ENCODE results near the gene CCDC57.

Gene CCDC57

DNA sequence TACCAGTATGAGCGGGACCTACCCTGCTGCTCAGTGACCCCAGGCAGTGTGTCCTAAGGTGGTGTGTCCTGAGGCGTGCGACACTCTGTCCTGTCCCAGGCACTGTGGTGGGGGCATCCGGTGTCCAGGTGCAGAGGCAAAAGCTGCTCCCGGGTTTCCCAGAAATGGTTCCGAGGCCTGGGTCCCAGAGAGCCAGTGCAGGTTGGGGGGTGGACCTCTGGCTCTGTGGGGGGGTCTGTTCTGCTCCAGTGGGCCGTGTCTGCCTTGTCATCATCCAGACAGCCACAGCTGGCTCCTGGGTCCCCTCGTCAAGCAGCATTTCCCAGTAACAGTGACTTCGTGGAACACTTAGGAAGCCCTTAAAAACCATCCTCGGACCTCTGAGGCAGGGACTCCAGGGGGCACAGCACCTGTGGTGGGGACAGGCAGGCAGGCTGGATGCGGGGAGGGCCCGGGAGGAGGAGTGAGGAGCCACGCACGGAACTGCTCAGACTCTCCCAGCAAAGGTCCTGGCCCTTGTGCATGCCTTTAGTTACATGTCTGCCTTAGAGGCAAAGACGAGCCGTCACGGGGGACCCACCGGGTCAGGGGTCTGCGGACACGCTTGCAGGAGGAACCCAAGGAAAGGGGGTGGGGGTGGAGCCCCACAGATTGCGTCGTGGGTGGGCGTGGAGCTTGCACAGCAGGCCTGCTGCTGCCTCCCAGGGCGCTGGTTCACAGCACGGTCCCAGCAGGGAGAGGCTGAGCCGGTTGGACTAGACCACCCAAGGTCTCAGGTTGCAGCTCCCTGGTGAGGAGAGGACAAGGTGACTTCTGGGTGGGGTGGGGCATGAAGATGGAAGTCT lies 21.8 kb upstream of the CCDC57 start:
- no peak for DNase-seq

DNA sequence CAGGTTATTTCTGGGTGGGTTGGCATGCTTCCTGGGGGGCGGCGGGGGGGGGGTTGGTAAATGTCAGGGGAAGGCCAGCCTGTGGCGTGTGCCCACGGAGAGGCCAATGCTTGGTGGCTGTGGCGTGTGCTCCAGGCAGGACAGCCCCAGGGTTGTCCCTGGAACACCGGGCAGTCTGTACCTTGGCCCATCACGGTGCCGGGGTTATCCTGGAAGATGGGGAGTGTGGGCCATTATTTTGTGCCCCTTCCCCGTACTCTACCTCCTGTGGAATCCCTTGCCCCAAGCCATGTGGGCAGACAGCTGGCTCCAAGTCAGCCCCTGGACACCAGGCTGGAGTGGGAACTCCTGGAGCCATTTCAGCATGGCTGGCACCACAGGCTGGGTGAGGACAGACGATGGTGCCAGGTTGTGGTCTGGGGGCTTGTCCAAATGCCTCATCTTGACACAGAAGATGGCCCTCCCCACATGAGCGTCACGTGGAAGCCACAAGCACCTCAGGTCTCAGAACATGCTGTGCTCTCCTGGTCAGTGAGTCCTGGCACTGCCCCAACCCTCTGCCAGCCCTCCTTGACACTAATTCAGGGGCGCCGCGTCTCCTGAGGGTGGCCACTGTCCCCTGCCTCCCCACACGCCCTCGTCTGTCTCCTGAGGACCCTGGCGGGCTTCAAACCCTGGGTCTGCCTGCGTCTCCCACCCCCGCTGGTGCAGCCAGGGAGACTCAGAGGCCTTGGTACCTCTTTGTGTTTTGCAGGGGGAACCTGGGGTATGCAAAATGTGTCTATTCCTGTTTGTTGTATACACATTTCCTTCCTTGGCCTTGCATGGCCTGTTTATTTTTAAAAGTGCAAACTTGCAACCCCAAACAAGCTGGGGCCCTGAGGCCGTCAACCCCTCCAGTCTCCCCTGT lies 20.5 kb upstream of the CCDC57 start:
- no peak for DNase-seq

DNA sequence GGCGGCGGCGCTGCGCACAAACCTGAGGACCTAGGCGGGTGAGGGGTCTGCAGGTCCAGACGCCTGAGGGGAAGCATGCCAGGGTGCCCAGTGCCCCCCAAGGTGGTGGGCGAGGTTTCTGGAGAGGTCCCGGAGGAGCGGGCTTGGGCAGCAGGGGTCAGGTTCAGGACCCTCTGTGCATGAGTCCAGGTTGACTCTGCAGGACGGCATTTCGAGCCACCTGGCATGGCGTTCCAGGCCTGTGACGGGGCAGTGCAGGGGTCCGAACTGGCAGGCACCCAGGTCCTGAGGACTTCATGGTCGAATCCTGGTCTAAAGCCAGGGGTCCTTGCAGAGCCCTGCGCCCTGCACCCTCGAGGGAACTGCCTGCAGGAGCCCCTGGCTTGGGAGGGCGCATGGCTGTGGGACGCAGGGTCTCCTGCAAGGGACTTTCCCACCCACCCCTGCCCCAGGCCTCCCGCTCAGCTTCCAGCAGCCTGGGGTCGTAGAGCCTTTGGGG lies 19.7 kb upstream of the CCDC57 start:
- no peak for DNase-seq

DNA sequence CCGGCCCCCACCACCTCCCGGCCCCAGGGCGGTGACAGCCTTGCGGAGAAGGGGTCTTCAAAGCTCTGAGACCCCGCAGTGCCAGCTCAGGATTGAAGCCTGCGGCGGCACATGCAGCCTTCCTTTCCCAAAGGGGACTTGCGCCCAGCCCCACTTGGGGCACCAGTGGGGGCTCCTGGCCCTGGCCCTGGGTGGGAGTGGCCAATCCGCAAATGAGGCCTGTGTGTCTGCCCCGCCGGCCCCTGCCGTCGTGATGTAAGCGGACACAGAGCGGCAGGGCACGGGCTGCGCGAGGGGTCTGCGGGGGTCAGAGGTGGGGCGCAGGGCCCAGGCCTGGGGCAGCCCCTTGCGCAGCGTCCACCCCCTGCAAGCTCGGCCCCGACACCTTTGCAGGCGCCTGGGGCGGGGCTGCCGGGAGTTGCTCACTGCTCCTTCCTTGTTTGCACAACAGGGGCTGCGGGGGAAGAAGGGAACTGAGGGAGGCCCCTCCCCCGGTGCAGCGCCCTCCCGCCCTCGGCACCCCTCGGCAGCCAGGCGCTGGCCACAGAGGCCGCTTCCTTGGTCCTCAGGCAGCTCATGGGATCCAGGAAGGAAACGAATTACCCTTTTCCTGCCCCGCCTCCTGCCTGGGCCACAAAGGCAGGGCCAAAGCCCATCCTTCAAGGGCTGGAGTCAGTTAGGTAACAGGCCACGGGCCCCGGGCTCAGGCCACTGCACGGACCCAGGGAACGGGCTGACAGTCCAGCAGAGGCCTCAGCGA lies 19.1 kb upstream of the CCDC57 start:
- DNase-seq = no peak

DNA sequence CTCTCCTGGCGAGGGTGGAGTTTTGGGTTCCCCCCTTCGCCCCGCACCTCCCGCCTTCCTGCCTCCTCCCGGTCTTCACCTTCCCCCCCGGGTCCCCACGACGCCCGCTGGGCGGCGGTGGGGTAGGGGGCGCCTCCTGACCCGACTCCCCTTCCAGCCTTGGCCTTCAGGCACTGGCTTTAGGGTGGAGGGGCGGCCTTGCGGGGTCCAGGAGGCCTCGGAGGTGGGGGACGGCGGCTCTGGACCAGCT lies 18.6 kb upstream of the CCDC57 start:
- DNase-seq = no peak

DNA sequence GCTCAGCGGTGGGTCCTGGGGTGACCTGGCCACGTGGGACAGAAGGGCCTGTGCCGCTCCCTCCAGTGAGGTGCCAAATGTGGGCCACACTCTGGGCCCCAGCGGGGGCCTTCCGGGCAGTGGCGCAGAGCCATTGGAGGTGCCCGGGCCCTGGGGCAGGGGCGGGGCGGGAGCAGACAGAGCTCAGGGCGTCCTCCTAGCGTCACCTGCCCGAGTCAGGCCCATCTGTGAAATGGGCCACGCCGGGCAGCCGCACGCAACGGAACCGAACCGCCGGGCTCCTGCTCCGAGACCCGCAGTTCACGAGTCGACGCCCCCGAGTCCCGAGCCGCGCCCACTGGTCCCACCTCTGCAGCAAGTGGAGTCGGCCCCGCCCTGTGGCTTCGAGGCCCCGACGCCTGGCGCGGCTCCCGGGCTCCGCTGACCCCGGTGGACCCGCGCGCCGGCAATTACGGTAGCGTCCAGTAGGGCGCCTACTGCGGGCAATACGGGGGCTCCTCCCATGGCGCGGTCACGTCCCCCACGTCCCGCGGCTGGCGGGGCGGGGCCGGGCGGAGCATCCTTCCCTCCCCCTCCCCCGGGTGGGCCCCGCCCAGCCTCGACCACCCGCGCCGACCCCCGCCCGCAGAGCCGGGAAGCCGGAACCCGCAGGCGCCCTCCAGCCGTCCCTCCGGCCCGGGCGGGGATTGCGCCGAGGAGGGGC lies 18.1 kb upstream of the CCDC57 start:
- no peak for DNase-seq

DNA sequence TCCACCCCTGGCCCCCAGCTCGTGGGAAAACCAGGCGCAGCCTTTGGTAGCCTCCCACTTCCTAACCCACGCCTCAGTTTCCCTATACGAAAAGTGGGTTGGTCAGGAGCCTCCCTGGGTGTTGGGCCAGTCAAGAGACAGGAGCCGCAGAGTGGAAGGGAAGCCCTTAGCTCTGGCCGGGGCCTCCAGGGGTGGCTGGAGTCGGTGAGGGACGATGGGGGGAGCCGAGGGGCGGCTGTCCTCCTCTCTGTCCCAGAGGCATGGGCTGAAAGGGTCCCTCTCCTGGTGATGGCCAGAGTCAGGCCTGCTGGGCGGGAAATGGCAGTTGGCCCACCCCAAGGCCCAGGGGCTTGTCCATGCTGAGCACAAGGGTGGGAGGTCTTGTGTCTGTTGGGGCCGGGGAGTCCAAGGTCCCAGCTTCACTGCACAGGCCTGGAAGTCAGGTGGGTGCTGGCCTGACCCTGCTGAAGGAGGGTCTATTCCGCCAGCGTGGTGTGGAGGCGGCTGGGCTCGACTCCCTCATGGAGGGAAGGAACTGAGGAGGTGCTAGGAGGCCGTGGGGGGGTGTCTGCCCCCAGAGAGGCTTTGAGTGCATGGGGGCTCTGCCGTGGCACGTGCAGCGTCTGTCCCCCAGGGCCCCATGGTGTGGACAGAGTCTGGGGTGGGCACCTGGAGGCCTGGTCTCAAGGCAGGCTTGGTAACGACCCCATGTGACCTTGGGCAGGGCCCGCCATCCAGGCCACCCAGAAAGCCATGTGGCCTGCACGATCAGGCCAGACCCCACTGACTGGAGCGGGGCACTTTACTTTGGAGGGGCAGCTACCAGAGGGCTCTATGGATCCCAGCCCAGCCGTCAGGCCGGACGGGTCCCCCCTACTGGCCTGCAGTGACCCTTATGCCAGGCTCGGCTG lies 17.3 kb upstream of the CCDC57 start:
- no peak for DNase-seq

DNA sequence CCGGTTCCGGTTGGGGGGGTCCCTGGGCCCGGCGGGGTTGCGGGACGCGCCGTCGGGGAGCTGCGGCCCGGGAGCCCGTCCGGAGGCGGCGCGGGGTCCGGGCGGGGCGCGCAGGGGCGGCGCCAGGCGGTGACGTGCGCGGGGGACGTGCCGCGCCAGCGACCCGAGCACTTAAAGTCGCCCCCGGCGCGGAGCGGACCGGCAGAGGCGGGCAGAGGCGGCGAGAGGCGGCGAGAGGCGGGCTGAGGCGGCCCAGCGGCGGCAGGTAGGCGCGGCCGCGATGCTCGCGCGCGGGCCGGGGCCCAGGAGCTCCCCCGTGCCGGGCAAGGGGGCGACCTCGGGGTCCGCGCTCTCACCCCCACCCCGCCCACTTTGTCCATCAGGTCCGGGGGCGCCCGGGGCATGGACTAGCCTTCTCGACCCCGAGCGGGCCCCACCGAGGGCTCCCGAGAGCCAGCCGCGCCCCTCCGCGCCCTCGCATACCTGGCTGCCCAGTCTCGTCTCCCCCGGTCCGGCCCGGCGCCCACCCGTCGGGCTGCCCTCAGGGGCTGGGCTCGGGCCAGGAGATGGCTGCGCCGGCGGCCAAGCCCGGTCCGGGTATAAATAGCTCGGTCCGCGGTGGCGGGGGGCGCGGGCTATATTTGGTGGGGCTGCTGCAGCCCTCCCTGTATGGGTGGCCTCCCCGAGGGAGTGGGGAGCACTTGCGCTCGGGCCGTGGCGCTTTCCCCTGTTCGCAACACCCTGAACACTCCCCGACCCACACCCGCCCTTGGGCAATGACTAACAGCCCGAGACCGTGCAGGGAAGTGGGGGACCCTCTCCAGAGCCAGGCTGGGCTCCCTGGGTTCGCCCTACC lies 16.4 kb upstream of the CCDC57 start, which contains the start of gene SLC16A3:
Gene SLC16A3, plus strand, starts transcription at position 201 of the 856 bp plus-strand sequence. CDS start 6,967 bp downstream, outside the sequence.
- no peak for DNase-seq

DNA sequence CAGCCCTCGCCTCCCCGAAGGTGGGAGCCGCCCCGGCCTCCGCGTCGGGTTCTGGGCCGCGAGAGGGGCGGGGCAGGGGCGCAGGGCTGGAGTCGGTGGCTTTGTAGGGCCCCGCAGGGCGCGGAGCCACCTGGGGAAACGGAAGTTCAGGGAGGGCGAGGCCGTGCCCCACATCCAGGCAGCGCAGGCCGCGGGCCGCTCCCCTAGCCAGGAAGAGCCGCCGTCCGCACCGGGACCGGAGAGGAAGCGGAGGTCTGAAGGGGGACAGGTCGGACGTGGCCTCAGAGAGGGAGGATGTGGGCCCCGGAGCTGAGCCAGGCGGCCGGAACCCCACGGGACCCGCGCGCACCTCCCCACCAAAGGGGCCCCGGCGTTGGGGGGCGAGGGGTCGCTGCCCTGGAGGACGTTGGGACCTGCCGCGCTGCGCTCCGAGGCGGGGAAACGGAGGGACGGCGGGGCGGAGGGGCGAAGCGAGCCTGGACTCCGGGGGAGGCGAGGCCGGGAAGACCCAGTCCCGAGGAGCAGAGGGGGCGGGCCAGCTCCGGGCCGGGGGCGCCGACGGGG lies 15.7 kb upstream of the CCDC57 start:
- DNase-seq = no peak

DNA sequence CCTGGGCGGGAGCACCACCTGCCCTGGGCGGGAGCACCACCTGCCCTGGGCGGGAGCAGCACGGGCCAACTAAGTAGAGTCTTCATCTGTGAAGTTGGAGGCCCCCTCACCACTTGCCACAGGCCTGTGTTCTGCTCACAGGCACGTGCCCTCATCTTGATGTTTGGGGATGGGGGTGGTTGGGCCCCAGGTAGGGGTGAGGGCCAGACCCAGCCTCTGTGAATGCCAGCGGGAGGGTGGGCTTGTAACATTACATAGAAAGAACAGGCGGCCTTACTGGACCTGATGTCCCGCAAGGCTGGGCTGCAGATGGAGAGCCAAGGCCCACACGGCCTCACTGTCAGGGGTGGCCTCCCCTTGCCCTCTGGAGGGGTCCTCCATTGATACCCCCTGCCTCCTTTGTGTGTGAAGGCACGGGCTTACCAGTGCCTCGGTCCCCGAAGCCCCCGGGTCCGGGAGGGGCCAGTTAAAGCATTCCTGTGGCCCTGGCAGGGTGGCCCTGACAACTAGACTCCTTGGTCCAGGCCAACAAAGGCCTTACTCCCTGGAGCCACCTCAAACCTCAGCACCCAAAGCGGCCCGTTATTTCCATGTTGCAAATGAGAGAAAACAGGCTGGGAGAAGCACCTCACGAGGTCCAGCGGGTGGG lies 15.1 kb upstream of the CCDC57 start:
- DNase-seq = no peak

DNA sequence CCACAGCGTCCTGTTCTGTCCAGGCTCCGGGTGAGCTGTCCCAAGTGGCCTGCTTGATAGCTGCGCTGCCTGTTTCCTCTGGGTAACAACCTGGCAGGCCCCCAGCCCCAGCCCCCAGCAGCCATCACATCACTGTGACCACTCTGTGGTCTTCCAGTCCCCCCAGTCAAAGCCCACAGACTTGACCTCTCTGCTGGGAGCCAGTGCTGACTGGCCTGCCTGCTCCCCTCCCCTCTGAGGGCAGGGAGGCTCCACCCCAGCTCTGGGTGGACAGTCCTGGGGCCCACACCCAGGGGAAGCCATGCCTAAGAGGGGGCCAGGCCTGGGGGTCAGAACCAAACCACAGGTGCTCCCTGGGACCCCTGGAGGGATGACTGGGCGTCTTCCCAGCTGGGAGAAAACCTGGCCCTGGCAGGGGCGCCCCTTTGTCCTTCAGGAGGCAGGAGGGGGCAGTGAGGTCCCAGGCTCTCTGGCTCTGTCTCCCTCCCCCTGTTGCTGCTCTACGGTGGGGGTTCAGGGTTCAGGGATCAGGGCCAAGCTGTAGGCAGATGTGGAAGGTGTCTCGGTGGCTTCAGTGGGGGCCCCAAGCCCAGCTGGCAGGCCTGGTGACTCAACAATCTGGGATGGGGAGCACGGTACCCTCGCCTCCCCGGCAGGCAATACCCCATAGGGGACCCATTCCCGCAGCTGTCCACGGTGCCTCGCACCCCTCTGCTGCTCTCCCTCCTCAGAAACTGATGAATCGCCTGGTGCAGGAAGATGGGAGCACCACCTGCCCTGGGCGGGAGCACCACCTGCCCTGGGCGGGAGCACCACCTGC lies 14.4 kb upstream of the CCDC57 start:
- no peak for DNase-seq

DNA sequence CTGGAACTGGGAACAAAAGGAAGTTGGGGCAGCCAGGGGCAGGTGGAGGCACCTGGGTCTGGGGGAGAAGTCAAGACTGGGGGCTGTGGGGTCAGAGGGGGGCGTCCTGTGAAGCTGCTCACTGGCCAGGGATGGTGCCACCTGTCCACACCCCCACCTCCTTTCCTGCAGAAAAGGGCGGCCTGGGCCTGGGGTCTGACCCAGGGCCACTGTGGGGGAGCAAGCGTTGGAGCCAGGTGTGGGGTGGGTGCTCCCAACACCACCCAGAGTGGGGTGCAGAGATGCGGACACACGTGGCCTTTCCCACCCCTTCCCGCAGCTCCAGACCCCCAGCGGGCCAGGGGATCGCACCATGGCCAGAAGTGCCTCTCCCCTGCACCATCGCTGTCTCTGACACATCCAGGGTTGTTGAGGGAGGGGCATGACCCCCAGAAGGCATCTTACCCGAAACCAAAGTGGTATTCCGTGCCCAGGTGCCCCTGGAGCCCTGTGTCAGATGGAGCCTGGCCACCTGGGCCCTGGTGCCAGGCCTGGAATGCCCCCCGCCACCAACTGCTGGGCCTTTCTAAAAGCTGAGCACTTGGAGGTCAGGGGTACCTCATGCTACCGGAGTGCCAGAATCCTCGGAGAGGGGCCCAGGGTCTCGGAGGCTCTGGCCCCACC lies 13.6 kb upstream of the CCDC57 start:
- DNase-seq = no peak

DNA sequence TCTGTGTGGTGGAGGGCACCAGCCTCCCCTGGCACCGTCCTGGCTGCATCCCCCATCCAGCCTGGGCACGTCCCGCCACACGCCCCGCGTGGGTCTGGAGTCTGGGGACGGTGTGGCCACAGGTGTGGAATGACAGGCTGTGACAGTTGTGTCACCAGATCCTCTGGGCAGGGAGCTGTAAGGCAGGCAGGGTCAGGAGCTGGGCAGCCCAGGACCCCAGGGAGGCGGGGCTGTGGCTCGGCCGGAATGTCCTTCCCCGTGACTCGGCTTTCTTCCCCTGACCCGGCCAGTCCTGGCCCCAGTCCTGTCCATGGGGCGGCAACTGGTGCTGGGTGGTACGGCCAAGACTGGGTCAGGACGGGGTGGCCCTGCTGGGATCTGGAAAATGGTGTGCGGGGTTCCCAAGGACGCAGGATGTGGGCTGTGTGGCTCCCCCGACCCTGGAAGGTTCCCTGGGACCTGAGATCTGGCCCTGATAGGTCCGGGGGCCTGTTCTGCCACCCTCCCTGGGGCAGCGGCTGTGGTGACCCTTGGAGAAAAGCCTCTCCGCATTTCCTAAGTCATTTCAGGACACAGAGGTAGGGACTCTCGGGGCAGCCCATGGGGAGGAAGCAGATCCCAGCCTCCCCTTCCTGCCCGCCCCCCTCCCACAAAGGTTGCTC lies 12.9 kb upstream of the CCDC57 start:
- DNase-seq = no peak

DNA sequence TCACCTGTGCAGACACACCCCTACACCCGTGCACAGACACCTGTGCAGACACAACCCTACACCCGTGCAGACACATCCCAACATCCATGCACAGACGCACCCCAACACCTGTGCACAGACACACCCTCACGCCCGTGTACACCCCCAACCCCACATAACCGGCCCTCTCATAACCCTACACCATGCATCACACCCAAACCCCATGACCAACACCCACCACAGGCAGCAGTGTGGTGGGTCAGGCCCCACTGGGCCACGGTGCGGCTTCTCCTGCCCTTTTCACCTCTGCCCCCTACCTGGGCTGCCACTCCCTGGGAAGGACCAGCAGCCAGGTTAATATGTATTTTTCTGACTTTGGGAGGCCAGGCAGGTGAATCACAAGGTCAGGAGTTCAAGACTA lies 12.0 kb upstream of the CCDC57 start:
- no peak for DNase-seq

DNA sequence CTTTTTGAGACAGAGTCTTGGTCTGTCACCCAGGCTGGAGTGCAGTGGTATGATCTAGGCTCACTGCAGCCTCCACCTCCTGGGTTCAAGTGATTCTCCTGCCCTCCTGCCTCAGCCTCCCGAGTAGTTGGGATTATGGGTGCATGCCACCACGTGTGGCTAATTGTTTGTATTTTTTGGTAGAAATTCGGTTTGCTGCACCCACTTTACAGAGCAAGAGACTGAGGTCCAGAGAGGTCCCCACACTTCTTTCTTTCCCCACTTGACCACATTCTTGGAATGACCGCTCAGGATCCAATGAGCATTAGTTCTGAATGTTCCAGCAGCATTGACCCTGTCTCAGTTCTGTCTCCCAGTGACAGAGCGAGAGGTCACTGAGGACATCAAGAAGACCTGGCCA lies 10.9 kb upstream of the CCDC57 start:
- DNase-seq = no peak

DNA sequence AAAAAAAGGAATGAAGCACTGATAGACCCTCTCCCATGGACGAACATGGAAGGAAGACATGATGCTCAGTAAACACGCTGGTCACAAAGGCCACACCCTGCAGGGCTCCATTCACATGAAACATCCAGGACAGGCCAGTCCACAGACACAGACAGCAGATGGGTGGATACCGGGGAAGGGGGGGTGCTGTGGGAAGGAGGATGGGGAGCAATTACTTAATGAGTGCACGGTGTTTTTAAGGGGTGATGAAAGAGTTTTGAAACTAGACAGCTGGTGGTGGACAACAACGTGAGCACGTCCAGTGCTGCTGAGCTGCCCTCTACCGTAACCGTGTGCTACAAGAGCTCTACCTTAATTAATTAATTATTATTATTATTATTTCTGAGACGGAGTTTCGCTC lies 10.2 kb upstream of the CCDC57 start:
- no peak for DNase-seq

DNA sequence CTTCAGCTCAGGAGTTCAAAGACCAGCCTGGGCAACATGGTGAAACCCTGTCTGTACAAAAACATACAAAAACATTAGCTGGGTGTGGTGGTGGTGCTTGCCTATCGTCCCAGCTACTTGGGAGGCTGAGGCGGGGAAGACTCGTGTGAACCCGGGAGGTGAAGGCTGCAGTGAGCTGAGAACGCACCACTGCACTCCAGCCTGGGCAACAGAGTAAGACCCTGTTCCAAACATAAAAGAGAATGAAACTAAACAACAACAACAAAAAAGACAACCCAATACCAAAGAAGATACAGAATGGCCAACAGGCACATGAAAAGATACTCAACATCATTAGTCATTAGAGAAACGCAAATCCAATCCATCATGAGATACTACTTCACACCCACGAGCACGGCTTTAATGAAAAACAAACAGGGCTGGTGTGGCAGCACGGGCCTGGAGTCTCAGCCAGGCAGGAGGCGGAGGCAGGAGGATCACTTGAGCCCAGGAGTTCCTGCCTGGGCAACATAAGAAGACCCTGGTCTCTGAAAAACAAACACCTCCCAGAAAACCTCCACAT lies 8.8 kb upstream of the CCDC57 start:
- no peak for DNase-seq

Data from NCI-H187 treated with DMSO at 0.1 percent for 48 hours (cell line).